HEK293 (cell line): ENCODE data around the gene PLXNA3.

Source experiments
- CTCF ChIA-PET: fragments of 350-600 bp; formaldehyde crosslinking; extraction: SDS; loops from one replicate; lab custom pipeline; 2021; ENCODE audit warnings: antibody characterized with exemption; lab: Yijun Ruan, JAX
- POLR2A ChIA-PET: fragments of 300-600 bp; formaldehyde crosslinking; extraction: SDS; loops from one replicate; lab custom pipeline; 2020; ENCODE audit warnings: antibody characterized with exemption, inconsistent platforms; lab: Yijun Ruan, JAX
- H3K27ac ChIP-seq: fragments of 200-500 bp; sonication (Bioruptor generic); 2 replicates; pipeline ENCODE4 v1.5.1; 2014; ENCODE audit warnings: low read depth, low read length, control low read depth, inconsistent platforms; ENCODE audit errors: extremely low read depth
- H3K36me3 ChIP-seq, 2 experiments: fragments of 200-500 bp in 1 of 2; sonication (Bioruptor generic) in 1 of 2; 1 replicate in 1 of 2; 2 replicates in 1 of 2; pipeline ENCODE4 v1.5.1; 2014 to 2017; ENCODE audit warnings: inconsistent platforms in 2 of 2, low read length in 2 of 2; ENCODE audit not compliant: control insufficient read depth in 2 of 2, insufficient read depth in 1 of 2
- H3K4me1 ChIP-seq: fragments of 200-500 bp; sonication (Bioruptor generic); 2 replicates; pipeline ENCODE4 v1.5.1; 2014; ENCODE audit warnings: mild to moderate bottlenecking, low read length, inconsistent platforms; ENCODE audit not compliant: control insufficient read depth, insufficient read depth
- H3K4me3 ChIP-seq: 2 replicates; pipeline ENCODE4 v1.5.1; 2011; ENCODE audit warnings: low read depth, mild to moderate bottlenecking, control low read depth, low read length, moderate library complexity
- H3K9me3 ChIP-seq: fragments of 200-500 bp; sonication (Bioruptor generic); 2 replicates; pipeline ENCODE4 v1.5.1; 2014; ENCODE audit warnings: low read depth, low read length, inconsistent platforms; ENCODE audit not compliant: control insufficient read depth, insufficient read depth
- BCL11A ChIP-seq: fragments of 450-650 bp; formaldehyde crosslinking; IDR thresholded peaks from 2 replicates; pipeline ENCODE4 v1.5.1; 2016; ENCODE audit warnings: low read depth, missing biosample characterization, missing genetic modification characterization
- SCRT1 ChIP-seq: fragments of 450-650 bp; formaldehyde crosslinking; IDR thresholded peaks from 2 replicates; pipeline ENCODE4 v1.5.1; 2016; ENCODE audit warnings: missing biosample characterization, missing genetic modification characterization, borderline replicate concordance
- ZFHX2 ChIP-seq: fragments of 450-650 bp; formaldehyde crosslinking; conservative IDR thresholded peaks from 2 replicates; pipeline ENCODE4 v1.5.1; 2016; ENCODE audit warnings: missing biosample characterization, missing genetic modification characterization
- ZNF112 ChIP-seq: fragments of 450-650 bp; formaldehyde crosslinking; IDR thresholded peaks from 2 replicates; pipeline ENCODE4 v1.5.0; 2017; ENCODE audit warnings: missing biosample characterization, missing genetic modification characterization
- ZNF169 ChIP-seq: fragments of 450-650 bp; formaldehyde crosslinking; IDR thresholded peaks from 2 replicates; pipeline ENCODE4 v1.5.1; 2016; ENCODE audit warnings: missing biosample characterization, missing genetic modification characterization
- ZNF214 ChIP-seq: fragments of 450-650 bp; formaldehyde crosslinking; IDR thresholded peaks from 2 replicates; pipeline ENCODE4 v1.5.1; 2017; ENCODE audit warnings: missing biosample characterization, mild to moderate bottlenecking, missing genetic modification characterization, borderline replicate concordance
- ZNF404 ChIP-seq: fragments of 450-650 bp; formaldehyde crosslinking; IDR thresholded peaks from 2 replicates; pipeline ENCODE4 v1.5.1; 2017; ENCODE audit warnings: missing biosample characterization, missing genetic modification characterization
- ZNF510 ChIP-seq: fragments of 450-650 bp; formaldehyde crosslinking; IDR thresholded peaks from 2 replicates; pipeline ENCODE4 v1.5.1; 2018; ENCODE audit warnings: mild to moderate bottlenecking, missing genetic modification characterization, missing biosample characterization; ENCODE audit not compliant: insufficient replicate concordance
- ZNF549 ChIP-seq: fragments of 450-650 bp; IDR thresholded peaks from 2 replicates; pipeline ENCODE4 v1.5.1; 2018; ENCODE audit warnings: missing biosample characterization, missing genetic modification characterization, mild to moderate bottlenecking, inconsistent platforms, moderate library complexity
- ZNF621 ChIP-seq: fragments of 450-650 bp; formaldehyde crosslinking; IDR thresholded peaks from 2 replicates; pipeline ENCODE4 v1.5.1; 2017; ENCODE audit warnings: missing biosample characterization, missing genetic modification characterization
- ZNF624 ChIP-seq: fragments of 450-650 bp; formaldehyde crosslinking; IDR thresholded peaks from 2 replicates; pipeline ENCODE4 v1.5.1; 2017; ENCODE audit warnings: missing biosample characterization, missing genetic modification characterization
- ZNF654 ChIP-seq: fragments of 450-650 bp; formaldehyde crosslinking; IDR thresholded peaks from 2 replicates; pipeline ENCODE4 v1.5.1; 2016; ENCODE audit warnings: low read depth, missing biosample characterization, missing genetic modification characterization
- ZNF791 ChIP-seq: fragments of 450-650 bp; formaldehyde crosslinking; IDR thresholded peaks from 2 replicates; pipeline ENCODE4 v1.5.1; 2016; ENCODE audit warnings: missing biosample characterization, missing genetic modification characterization
- TF ChIP-seq, protein P1 (sequence below): fragments of 450-650 bp; formaldehyde crosslinking; IDR thresholded peaks from 2 replicates; pipeline ENCODE4 v1.5.1; 2016; ENCODE audit warnings: missing biosample characterization, missing genetic modification characterization
- TF ChIP-seq, protein P2 (sequence below): IDR thresholded peaks from 2 replicates; pipeline ENCODE4 v1.6.1; 2011; ENCODE audit warnings: mild to moderate bottlenecking, low read depth, low read length, borderline replicate concordance
- TF ChIP-seq, protein P3 (sequence below): fragments of 450-650 bp; formaldehyde crosslinking; IDR thresholded peaks from 2 replicates; pipeline ENCODE4 v1.5.1; 2016; ENCODE audit warnings: missing biosample characterization, missing genetic modification characterization, low read depth
- TF ChIP-seq, protein P4 (sequence below): fragments of 450-650 bp; IDR thresholded peaks from 2 replicates; pipeline ENCODE4 v1.5.1; 2018; ENCODE audit warnings: missing biosample characterization, missing genetic modification characterization

The PLXNA3 gene

DNA sequence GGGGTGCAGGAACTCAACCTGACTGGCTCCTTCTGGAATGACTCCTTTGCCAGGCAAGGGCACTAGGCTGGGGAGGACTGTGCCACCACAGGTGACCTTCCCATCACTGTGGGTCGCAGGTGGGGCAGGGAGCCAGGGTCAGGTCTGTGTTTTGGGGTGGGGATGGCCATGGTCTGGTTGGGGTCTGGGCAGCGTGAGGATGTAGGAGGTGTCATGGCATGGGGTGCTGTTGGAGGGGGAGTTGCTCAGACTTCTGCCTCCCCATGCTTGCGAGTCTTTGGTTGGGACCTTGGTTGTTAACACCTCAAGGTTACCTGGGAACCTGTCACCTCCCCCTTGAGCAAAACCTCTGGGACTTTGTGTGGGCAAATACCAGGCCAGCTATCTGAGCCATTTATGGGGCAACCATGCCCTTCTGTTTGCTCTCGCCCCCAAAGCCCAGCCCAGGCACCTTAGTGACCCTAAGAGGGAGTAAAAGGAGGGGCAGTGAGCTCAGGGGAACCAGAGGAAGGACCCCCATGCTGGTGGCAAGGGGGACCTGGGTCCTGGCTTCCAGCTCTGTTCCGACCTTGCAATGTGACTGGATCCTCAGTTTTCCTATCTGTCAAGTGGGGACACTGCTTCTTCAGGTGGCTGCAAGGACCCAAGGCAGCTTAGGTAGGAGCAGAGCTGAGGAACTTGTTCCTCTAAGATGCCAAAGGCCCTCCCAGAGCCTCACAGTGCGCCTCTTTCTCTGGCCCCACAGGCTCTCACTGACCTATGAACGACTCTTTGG lies 23.5 kb upstream of the PLXNA3 start (continued):
- TF ChIP-seq ZNF214 (tag by site-specific recombination) (no peak), ZNF112 (no peak), ZNF169 (no peak), BCL11A (tag by site-specific recombination) (no peak), SCRT1 (0 out of 2 replicates have a peak, but pooled peaks have one; percentile 11), ZNF510 (tag by site-specific recombination) (no peak), ZNF624 (no peak)
- TF ChIP-seq, protein P1, sequence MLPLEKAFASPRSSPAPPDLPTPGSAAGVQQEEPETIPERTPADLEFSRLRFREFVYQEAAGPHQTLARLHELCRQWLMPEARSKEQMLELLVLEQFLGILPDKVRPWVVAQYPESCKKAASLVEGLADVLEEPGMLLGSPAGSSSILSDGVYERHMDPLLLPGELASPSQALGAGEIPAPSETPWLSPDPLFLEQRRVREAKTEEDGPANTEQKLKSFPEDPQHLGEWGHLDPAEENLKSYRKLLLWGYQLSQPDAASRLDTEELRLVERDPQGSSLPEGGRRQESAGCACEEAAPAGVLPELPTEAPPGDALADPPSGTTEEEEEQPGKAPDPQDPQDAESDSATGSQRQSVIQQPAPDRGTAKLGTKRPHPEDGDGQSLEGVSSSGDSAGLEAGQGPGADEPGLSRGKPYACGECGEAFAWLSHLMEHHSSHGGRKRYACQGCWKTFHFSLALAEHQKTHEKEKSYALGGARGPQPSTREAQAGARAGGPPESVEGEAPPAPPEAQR, result no peak
- TF ChIP-seq, protein P2, sequence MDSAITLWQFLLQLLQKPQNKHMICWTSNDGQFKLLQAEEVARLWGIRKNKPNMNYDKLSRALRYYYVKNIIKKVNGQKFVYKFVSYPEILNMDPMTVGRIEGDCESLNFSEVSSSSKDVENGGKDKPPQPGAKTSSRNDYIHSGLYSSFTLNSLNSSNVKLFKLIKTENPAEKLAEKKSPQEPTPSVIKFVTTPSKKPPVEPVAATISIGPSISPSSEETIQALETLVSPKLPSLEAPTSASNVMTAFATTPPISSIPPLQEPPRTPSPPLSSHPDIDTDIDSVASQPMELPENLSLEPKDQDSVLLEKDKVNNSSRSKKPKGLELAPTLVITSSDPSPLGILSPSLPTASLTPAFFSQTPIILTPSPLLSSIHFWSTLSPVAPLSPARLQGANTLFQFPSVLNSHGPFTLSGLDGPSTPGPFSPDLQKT, result no peak

DNA sequence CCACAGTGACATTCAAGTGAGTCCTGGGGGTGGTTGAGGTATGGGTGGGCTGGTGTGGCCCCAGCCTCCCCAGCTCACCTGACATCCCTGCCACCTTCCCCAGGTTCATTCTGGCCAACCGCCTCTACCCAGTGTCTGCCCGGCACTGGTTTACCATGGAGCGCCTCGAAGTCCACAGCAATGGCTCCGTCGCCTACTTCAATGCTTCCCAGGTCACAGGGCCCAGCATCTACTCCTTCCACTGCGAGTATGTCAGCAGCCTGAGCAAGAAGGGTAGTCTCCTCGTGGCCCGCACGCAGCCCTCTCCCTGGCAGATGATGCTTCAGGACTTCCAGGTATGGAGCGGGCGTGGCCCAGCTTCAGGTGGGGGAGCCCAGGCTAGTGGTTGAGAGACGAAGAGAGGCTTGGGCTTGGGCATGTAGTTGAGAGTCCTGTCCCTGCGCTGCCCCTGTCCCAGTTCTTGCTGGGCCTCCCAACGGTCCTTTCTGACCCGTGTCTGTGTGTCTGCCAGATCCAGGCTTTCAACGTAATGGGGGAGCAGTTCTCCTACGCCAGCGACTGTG lies 22.8 kb upstream of the PLXNA3 start:
- no peaks in the 10 kb centered on the region for H3K9me3 ChIP-seq
- H3K4me1 ChIP-seq, result no peaks in the 10 kb centered on the region
- TF ChIP-seq, protein P3, sequence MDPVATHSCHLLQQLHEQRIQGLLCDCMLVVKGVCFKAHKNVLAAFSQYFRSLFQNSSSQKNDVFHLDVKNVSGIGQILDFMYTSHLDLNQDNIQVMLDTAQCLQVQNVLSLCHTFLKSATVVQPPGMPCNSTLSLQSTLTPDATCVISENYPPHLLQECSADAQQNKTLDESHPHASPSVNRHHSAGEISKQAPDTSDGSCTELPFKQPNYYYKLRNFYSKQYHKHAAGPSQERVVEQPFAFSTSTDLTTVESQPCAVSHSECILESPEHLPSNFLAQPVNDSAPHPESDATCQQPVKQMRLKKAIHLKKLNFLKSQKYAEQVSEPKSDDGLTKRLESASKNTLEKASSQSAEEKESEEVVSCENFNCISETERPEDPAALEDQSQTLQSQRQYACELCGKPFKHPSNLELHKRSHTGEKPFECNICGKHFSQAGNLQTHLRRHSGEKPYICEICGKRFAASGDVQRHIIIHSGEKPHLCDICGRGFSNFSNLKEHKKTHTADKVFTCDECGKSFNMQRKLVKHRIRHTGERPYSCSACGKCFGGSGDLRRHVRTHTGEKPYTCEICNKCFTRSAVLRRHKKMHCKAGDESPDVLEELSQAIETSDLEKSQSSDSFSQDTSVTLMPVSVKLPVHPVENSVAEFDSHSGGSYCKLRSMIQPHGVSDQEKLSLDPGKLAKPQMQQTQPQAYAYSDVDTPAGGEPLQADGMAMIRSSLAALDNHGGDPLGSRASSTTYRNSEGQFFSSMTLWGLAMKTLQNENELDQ (tag by site-specific recombination), result no peak
- TF ChIP-seq, protein P4, sequence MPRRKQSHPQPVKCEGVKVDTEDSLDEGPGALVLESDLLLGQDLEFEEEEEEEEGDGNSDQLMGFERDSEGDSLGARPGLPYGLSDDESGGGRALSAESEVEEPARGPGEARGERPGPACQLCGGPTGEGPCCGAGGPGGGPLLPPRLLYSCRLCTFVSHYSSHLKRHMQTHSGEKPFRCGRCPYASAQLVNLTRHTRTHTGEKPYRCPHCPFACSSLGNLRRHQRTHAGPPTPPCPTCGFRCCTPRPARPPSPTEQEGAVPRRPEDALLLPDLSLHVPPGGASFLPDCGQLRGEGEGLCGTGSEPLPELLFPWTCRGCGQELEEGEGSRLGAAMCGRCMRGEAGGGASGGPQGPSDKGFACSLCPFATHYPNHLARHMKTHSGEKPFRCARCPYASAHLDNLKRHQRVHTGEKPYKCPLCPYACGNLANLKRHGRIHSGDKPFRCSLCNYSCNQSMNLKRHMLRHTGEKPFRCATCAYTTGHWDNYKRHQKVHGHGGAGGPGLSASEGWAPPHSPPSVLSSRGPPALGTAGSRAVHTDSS (tag by site-specific recombination), result no peak
- TF ChIP-seq ZFHX2 (tag by site-specific recombination), result no peak
- no peak for TF ChIP-seq ZNF549 (tag by site-specific recombination)
- no peak for TF ChIP-seq ZNF621 (tag by site-specific recombination)
- no peak for TF ChIP-seq ZNF404 (tag by site-specific recombination)
- TF ChIP-seq ZNF791 (tag by site-specific recombination), result no peak
- no peak for TF ChIP-seq ZNF654 (tag by site-specific recombination)
- ChIA-PET CTCF (interaction anchor here (0.6 kb wide), 1 partner anchor 466 kb away, joined by 3 read pairs; no protein-coding TSS in a partner anchor), POLR2A (interaction anchor here (0.9 to 1.9 kb wide), 3 partner anchors 10 to 38 kb away, joined by 3 to 4 read pairs (median 3); partner anchors contain the start of gene RPL10)
- H3K4me3 ChIP-seq, result no peak overlapping the region
- peaks cover 7 to 78% of the 10 kb centered on the region in 2 experiments; a peak in 2 of 3 replicates for H3K36me3 ChIP-seq
- no peak overlapping the region for H3K27ac ChIP-seq
